ENCODE measurements around the gene COL16A1.
A peak's percentile ranks its signal among the peaks of the same experiment; 100 is the strongest.

COL16A1 gene

GRCh38 chr1:31643976-31644559 is 59.7 kb downstream of the COL16A1 start:
- H3K9me3 ChIP-seq (ENCODE audit: control insufficient read depth, insufficient read depth, low read depth, low read length) = no peaks in the 10 kb centered on the region
- H3K4me3 ChIP-seq (ENCODE audit: low read depth, low read length) = peak overlapping the region; percentile 98
- peaks cover 17% of the 10 kb centered on the region for H3K4me1 ChIP-seq (ENCODE audit: control insufficient read depth, insufficient read depth, low read length)
- H3K27me3 ChIP-seq (ENCODE audit: control insufficient read depth, insufficient read depth, low read length) = no peaks in the 10 kb centered on the region
- H3K9ac ChIP-seq (ENCODE audit: low read length) = peak overlapping the region; percentile 98
- H3K36me3 ChIP-seq (ENCODE audit: control insufficient read depth, insufficient read depth, low read length) = no peaks in the 10 kb centered on the region
- H3K27ac ChIP-seq (ENCODE audit: low read depth, low read length) = peak overlapping the region; percentile 97

GRCh38 chr1:31642897-31643296 is 60.9 kb downstream of the COL16A1 start:
- no peaks in the 10 kb centered on the region for H3K9me3 ChIP-seq (ENCODE audit: control insufficient read depth, insufficient read depth, low read depth, low read length)
- no peak overlapping the region for H3K27ac ChIP-seq (ENCODE audit: low read depth, low read length)
- no peaks in the 10 kb centered on the region for H3K36me3 ChIP-seq (ENCODE audit: control insufficient read depth, insufficient read depth, low read length)
- H3K9ac ChIP-seq (ENCODE audit: low read length) = no peak overlapping the region
- H3K27me3 ChIP-seq (ENCODE audit: control insufficient read depth, insufficient read depth, low read length) = no peaks in the 10 kb centered on the region
- peaks cover 17% of the 10 kb centered on the region for H3K4me1 ChIP-seq (ENCODE audit: control insufficient read depth, insufficient read depth, low read length)
- no peak overlapping the region for H3K4me3 ChIP-seq (ENCODE audit: low read depth, low read length)

- Histone ChIP-seq H3K4me1 (ENCODE audit: control insufficient read depth, insufficient read depth, low read length) (peaks cover 17% of the 10 kb centered on the region), H3K4me3 (ENCODE audit: low read depth, low read length) (no peak overlapping the region), H3K36me3 (ENCODE audit: control insufficient read depth, insufficient read depth, low read length) (no peaks in the 10 kb centered on the region), H3K9me3 (ENCODE audit: control insufficient read depth, insufficient read depth, low read depth, low read length) (no peaks in the 10 kb centered on the region), H3K9ac (ENCODE audit: low read length) (no peak overlapping the region), H3K27me3 (ENCODE audit: control insufficient read depth, insufficient read depth, low read length) (no peaks in the 10 kb centered on the region), H3K27ac (ENCODE audit: low read depth, low read length) (no peak overlapping the region)
Observed at GRCh38 chr1:31642366-31642765, 61.5 kb downstream of the COL16A1 start.

- no peaks in the 10 kb centered on the region for H3K27me3 ChIP-seq (ENCODE audit: control insufficient read depth, insufficient read depth, low read length)
- no peak overlapping the region for H3K4me3 ChIP-seq (ENCODE audit: low read depth, low read length)
- H3K9me3 ChIP-seq (ENCODE audit: control insufficient read depth, insufficient read depth, low read depth, low read length) = no peaks in the 10 kb centered on the region
- H3K9ac ChIP-seq (ENCODE audit: low read length) = no peak overlapping the region
- no peak overlapping the region for H3K27ac ChIP-seq (ENCODE audit: low read depth, low read length)
- peaks cover 17% of the 10 kb centered on the region for H3K4me1 ChIP-seq (ENCODE audit: control insufficient read depth, insufficient read depth, low read length)
- H3K36me3 ChIP-seq (ENCODE audit: control insufficient read depth, insufficient read depth, low read length) = no peaks in the 10 kb centered on the region
Observed at GRCh38 chr1:31640964-31641363, 62.9 kb downstream of the COL16A1 start.

GRCh38 chr1:31640179-31640578 is 63.6 kb downstream of the COL16A1 start:
- no peaks in the 10 kb centered on the region for H3K27me3 ChIP-seq (ENCODE audit: control insufficient read depth, insufficient read depth, low read length)
- H3K9ac ChIP-seq (ENCODE audit: low read length) = no peak overlapping the region
- H3K4me3 ChIP-seq (ENCODE audit: low read depth, low read length) = no peak overlapping the region
- no peaks in the 10 kb centered on the region for H3K9me3 ChIP-seq (ENCODE audit: control insufficient read depth, insufficient read depth, low read depth, low read length)
- H3K4me1 ChIP-seq (ENCODE audit: control insufficient read depth, insufficient read depth, low read length) = peaks cover 17% of the 10 kb centered on the region
- no peak overlapping the region for H3K27ac ChIP-seq (ENCODE audit: low read depth, low read length)
- 0 out of 2 replicates have a peak, but pooled peaks cover under 1% of the 10 kb centered on the region for H3K36me3 ChIP-seq (ENCODE audit: control insufficient read depth, insufficient read depth, low read length)

GRCh38 chr1:31639543-31639942 is 64.3 kb downstream of the COL16A1 start:
- Histone ChIP-seq H3K36me3 (ENCODE audit: control insufficient read depth, insufficient read depth, low read length) (0 out of 2 replicates have a peak, but pooled peaks cover 4% of the 10 kb centered on the region), H3K9me3 (ENCODE audit: control insufficient read depth, insufficient read depth, low read depth, low read length) (no peaks in the 10 kb centered on the region), H3K4me1 (ENCODE audit: control insufficient read depth, insufficient read depth, low read length) (peaks cover 17% of the 10 kb centered on the region), H3K4me3 (ENCODE audit: low read depth, low read length) (no peak overlapping the region), H3K27me3 (ENCODE audit: control insufficient read depth, insufficient read depth, low read length) (no peaks in the 10 kb centered on the region), H3K9ac (ENCODE audit: low read length) (no peak overlapping the region), H3K27ac (ENCODE audit: low read depth, low read length) (no peak overlapping the region)

- Histone ChIP-seq H3K27me3 (ENCODE audit: control insufficient read depth, insufficient read depth, low read length) (no peaks in the 10 kb centered on the region), H3K36me3 (ENCODE audit: control insufficient read depth, insufficient read depth, low read length) (0 out of 2 replicates have a peak, but pooled peaks cover 9% of the 10 kb centered on the region), H3K9me3 (ENCODE audit: control insufficient read depth, insufficient read depth, low read depth, low read length) (no peaks in the 10 kb centered on the region), H3K9ac (ENCODE audit: low read length) (no peak overlapping the region), H3K27ac (ENCODE audit: low read depth, low read length) (no peak overlapping the region), H3K4me1 (ENCODE audit: control insufficient read depth, insufficient read depth, low read length) (peaks cover 8% of the 10 kb centered on the region; the same call in 1 of the 2 replicates), H3K4me3 (ENCODE audit: low read depth, low read length) (no peak overlapping the region)
Observed at GRCh38 chr1:31637915-31638673, 65.7 kb downstream of the COL16A1 start.

- no peak overlapping the region for H3K9ac ChIP-seq (ENCODE audit: low read length)
Observed at GRCh38 chr1:31633117-31633516, 70.7 kb downstream of the COL16A1 start.

GRCh38 chr1:31632649-31633048 is 71.2 kb downstream of the COL16A1 start:
- H3K9me3 ChIP-seq (ENCODE audit: control insufficient read depth, insufficient read depth, low read depth, low read length) = no peaks in the 10 kb centered on the region
- H3K4me3 ChIP-seq (ENCODE audit: low read depth, low read length) = no peak overlapping the region
- no peak overlapping the region for H3K27ac ChIP-seq (ENCODE audit: low read depth, low read length)
- no peaks in the 10 kb centered on the region for H3K27me3 ChIP-seq (ENCODE audit: control insufficient read depth, insufficient read depth, low read length)
- H3K36me3 ChIP-seq (ENCODE audit: control insufficient read depth, insufficient read depth, low read length) = peaks cover 56% of the 10 kb centered on the region
- H3K9ac ChIP-seq (ENCODE audit: low read length) = no peak overlapping the region
- H3K4me1 ChIP-seq (ENCODE audit: control insufficient read depth, insufficient read depth, low read length) = no peaks in the 10 kb centered on the region

More at GRCh38 chr1:31633117-31633516, 70.7 kb downstream of the COL16A1 start:
- H3K9me3 ChIP-seq (ENCODE audit: control insufficient read depth, insufficient read depth, low read depth, low read length) = no peaks in the 10 kb centered on the region
- H3K27ac ChIP-seq (ENCODE audit: low read depth, low read length) = no peak overlapping the region
- no peaks in the 10 kb centered on the region for H3K27me3 ChIP-seq (ENCODE audit: control insufficient read depth, insufficient read depth, low read length)
- no peak overlapping the region for H3K4me3 ChIP-seq (ENCODE audit: low read depth, low read length)
- no peaks in the 10 kb centered on the region for H3K4me1 ChIP-seq (ENCODE audit: control insufficient read depth, insufficient read depth, low read length)
- H3K36me3 ChIP-seq (ENCODE audit: control insufficient read depth, insufficient read depth, low read length) = peaks cover 55% of the 10 kb centered on the region

GRCh38 chr1:31628931-31629556 is 74.8 kb downstream of the COL16A1 start:
- H3K4me3 ChIP-seq (ENCODE audit: low read depth, low read length) = no peak overlapping the region
- H3K9ac ChIP-seq (ENCODE audit: low read length) = no peak overlapping the region
- H3K9me3 ChIP-seq (ENCODE audit: control insufficient read depth, insufficient read depth, low read depth, low read length) = no peaks in the 10 kb centered on the region
- H3K27ac ChIP-seq (ENCODE audit: low read depth, low read length) = no peak overlapping the region
- H3K27me3 ChIP-seq (ENCODE audit: control insufficient read depth, insufficient read depth, low read length) = no peaks in the 10 kb centered on the region
- peaks cover 49% of the 10 kb centered on the region for H3K36me3 ChIP-seq (ENCODE audit: control insufficient read depth, insufficient read depth, low read length)
- H3K4me1 ChIP-seq (ENCODE audit: control insufficient read depth, insufficient read depth, low read length) = peaks cover 6% of the 10 kb centered on the region; the same call in 1 of the 2 replicates
